Vagina (tissue), 2 donors: ENCODE measurements around the gene HELB. TPM values are rescaled to one million over a fixed set of nuclear protein-coding genes. Genes with fewer than 3 reads are reported as not detected.

ENCODE experiments used
- DNase-seq, 2 donors: peaks; one replicate each; pipeline ENCODE4 v3.0.0-alpha.2; 2017; ENCODE audit errors: extremely low spot score in 2 of 2
- H3K27ac ChIP-seq: fragments of 200-600 bp; sonication (generic); one replicate; pipeline ENCODE4 v1.5.1; 2019
- H3K27me3 ChIP-seq: fragments of 200-600 bp; sonication (generic); one replicate; pipeline ENCODE4 v1.5.1; 2019
- H3K36me3 ChIP-seq, 2 donors: fragments of 200-600 bp; sonication (generic); one replicate each; pipeline ENCODE4 v1.5.1; 2017 to 2019
- H3K4me1 ChIP-seq: fragments of 200-600 bp; sonication (generic); one replicate; pipeline ENCODE4 v1.5.1; 2019
- H3K4me3 ChIP-seq, 2 donors: fragments of 200-600 bp; sonication (generic); 1 replicate in 1 of 2; 2 replicates in 1 of 2; pipeline ENCODE4 v1.5.1; 2016 to 2019
- H3K9me3 ChIP-seq: fragments of 200-600 bp; sonication (generic); one replicate; pipeline ENCODE4 v1.5.1; 2019
- CTCF ChIP-seq, 3 experiments: fragments of 450-650 bp in 2 of 3; fragments of 200-600 bp in 1 of 3; sonication (generic) in 1 of 3; IDR thresholded peaks; one replicate each; pipeline ENCODE4 v1.5.1; 2017 to 2019; ENCODE audit warnings: antibody characterized with exemption in 3 of 3, mild to moderate bottlenecking in 2 of 3, moderate library complexity in 2 of 3
- POLR2A ChIP-seq, 2 donors: fragments of 450-650 bp; IDR thresholded peaks; one replicate each; pipeline ENCODE4 v1.6.1; 2017; ENCODE audit warnings: antibody characterized with exemption in 2 of 2, mild to moderate bottlenecking in 2 of 2, moderate library complexity in 2 of 2
- POLR2AphosphoS5 ChIP-seq, 2 donors: sonication (generic); formaldehyde crosslinking; IDR thresholded peaks; one replicate each; pipeline ENCODE4 v1.9.0; 2017; ENCODE audit warnings: antibody characterized with exemption in 2 of 2, mild to moderate bottlenecking in 2 of 2, low read depth in 1 of 2; ENCODE audit not compliant: insufficient read depth in 1 of 2
- intact Hi-C: fragments of 100-400 bp; cut with DNase I; formaldehyde crosslinking; loops from one replicate; pipeline ENCODE4 v1.15.1; 2023
- total RNA-seq: library from RNA; depleted of rRNA; stranded (reverse); fragments of >200 nt; gene quantifications from one replicate; pipeline ENCODE4 v1.2.3, GENCODE V29; 2016

Gene HELB
- total RNA-seq, 1 donor from 2014 or later, result 5.2 TPM

GRCh38 chr12:66268562-66268961 lies 33.7 kb upstream of the HELB start:
- no peak for DNase-seq
- Histone ChIP-seq H3K27me3 (no peaks in the 10 kb centered on the region), H3K9me3 (no peaks in the 10 kb centered on the region), H3K36me3 (no peaks in the 10 kb centered on the region), H3K4me1 (no peaks in the 10 kb centered on the region), H3K27ac (no peak overlapping the region), H3K4me3 (no peak overlapping the region)
- intact Hi-C loops, result no loop called here
- no peak for TF ChIP-seq CTCF (IDR thresholded peaks at IDR 0.05)
- no peak for TF ChIP-seq POLR2A (IDR thresholded peaks at IDR 0.05)
- no peak for TF ChIP-seq POLR2AphosphoS5 (IDR thresholded peaks at IDR 0.05; ENCODE audit: insufficient read depth in 1 of 2, low read depth in 1 of 2)

- Histone ChIP-seq H3K9me3 (no peaks in the 10 kb centered on the region), H3K4me3 (no peak overlapping the region), H3K27ac (no peak overlapping the region), H3K4me1 (no peaks in the 10 kb centered on the region), H3K36me3 (no peaks in the 10 kb centered on the region), H3K27me3 (no peaks in the 10 kb centered on the region)
- intact Hi-C loops, result no loop called here
- TF ChIP-seq POLR2A (IDR thresholded peaks at IDR 0.05), result no peak
- no peak for TF ChIP-seq CTCF (IDR thresholded peaks at IDR 0.05)
- no peak for TF ChIP-seq POLR2AphosphoS5 (IDR thresholded peaks at IDR 0.05; ENCODE audit: insufficient read depth in 1 of 2, low read depth in 1 of 2)
- DNase-seq, result no peak
Observed at GRCh38 chr12:66269142-66269541, 33.2 kb upstream of the HELB start.

- TF ChIP-seq POLR2A (IDR thresholded peaks at IDR 0.05) (no peak), CTCF (IDR thresholded peaks at IDR 0.05) (peak; percentile 33 to 54 (median 40))
- no peaks in the 10 kb centered on the region for H3K36me3 ChIP-seq
- DNase-seq, result no peak
- H3K4me1 ChIP-seq, result no peaks in the 10 kb centered on the region
- H3K27ac ChIP-seq, result no peak overlapping the region
- no peaks in the 10 kb centered on the region for H3K9me3 ChIP-seq
- no peaks in the 10 kb centered on the region for H3K27me3 ChIP-seq
- no peak overlapping the region for H3K4me3 ChIP-seq
- intact Hi-C loops, result no loop called here
Observed at GRCh38 chr12:66269757-66270383, 32.4 kb upstream of the HELB start.

GRCh38 chr12:66270613-66271012 lies 31.7 kb upstream of the HELB start:
- no peaks in the 10 kb centered on the region for H3K27me3 ChIP-seq
- intact Hi-C loops, result no loop called here
- H3K4me1 ChIP-seq, result no peaks in the 10 kb centered on the region
- no peak for TF ChIP-seq POLR2A (IDR thresholded peaks at IDR 0.05)
- no peak for TF ChIP-seq CTCF (IDR thresholded peaks at IDR 0.05)
- TF ChIP-seq POLR2AphosphoS5 (IDR thresholded peaks at IDR 0.05; ENCODE audit: insufficient read depth in 1 of 2, low read depth in 1 of 2), result no peak
- H3K36me3 ChIP-seq, result no peaks in the 10 kb centered on the region
- no peaks in the 10 kb centered on the region for H3K9me3 ChIP-seq
- no peak for DNase-seq
- H3K27ac ChIP-seq, result no peak overlapping the region
- H3K4me3 ChIP-seq, result no peak overlapping the region

- Histone ChIP-seq H3K27ac (no peak overlapping the region), H3K4me1 (no peaks in the 10 kb centered on the region), H3K4me3 (no peak overlapping the region), H3K36me3 (no peaks in the 10 kb centered on the region), H3K27me3 (no peaks in the 10 kb centered on the region), H3K9me3 (no peaks in the 10 kb centered on the region)
- TF ChIP-seq POLR2AphosphoS5 (IDR thresholded peaks at IDR 0.05; ENCODE audit: insufficient read depth in 1 of 2, low read depth in 1 of 2) (no peak), POLR2A (IDR thresholded peaks at IDR 0.05) (no peak), CTCF (IDR thresholded peaks at IDR 0.05) (no peak)
- intact Hi-C loops, result no loop called here
- no peak for DNase-seq
Observed at GRCh38 chr12:66272650-66273049, 29.6 kb upstream of the HELB start.
